Neural crest cell (in vitro differentiated cells): Measurements from ENCODE around the gene KRT75. TPM values are rescaled to one million over a fixed set of nuclear protein-coding genes. Genes with fewer than 3 reads are reported as not detected.
A peak's percentile ranks its signal among the peaks of the same experiment; 100 is the strongest.

Source experiments
- DNase-seq: peaks from one replicate; pipeline ENCODE4 v3.0.0; 2021; ENCODE audit warnings: low read depth, mixed read lengths, low spot score
- H3K27ac Mint-ChIP-seq: one replicate; pipeline ENCODE4 v1.8.0; 2021; ENCODE audit warnings: mild to moderate bottlenecking, mixed read lengths; ENCODE audit not compliant: unreplicated experiment
- H3K27me3 Mint-ChIP-seq: 2 replicates; pipeline ENCODE4 v1.8.0; 2021; ENCODE audit warnings: low read depth, mild to moderate bottlenecking, mixed read lengths
- H3K36me3 Mint-ChIP-seq: 2 replicates; pipeline ENCODE4 v1.8.0; 2021; ENCODE audit warnings: low read depth, mild to moderate bottlenecking, mixed read lengths
- H3K4me1 Mint-ChIP-seq: 2 replicates; pipeline ENCODE4 v1.8.0; 2021; ENCODE audit warnings: mixed read lengths
- H3K4me3 Mint-ChIP-seq: one replicate; pipeline ENCODE4 v1.8.0; 2021; ENCODE audit warnings: mild to moderate bottlenecking, mixed read lengths
- H3K9me3 Mint-ChIP-seq: 2 replicates; pipeline ENCODE4 v1.8.0; 2021; ENCODE audit warnings: mixed read lengths
- CTCF ChIP-seq: fragments of 200-600 bp; sonication (generic); conservative IDR thresholded peaks from 2 replicates; pipeline ENCODE4 v1.5.0; 2021; ENCODE audit warnings: antibody characterized with exemption, mild to moderate bottlenecking
- total RNA-seq: library from RNA; stranded (reverse); gene quantifications from 2 replicates; pipeline ENCODE4 v1.2.1, GENCODE V29; 2021

Gene KRT75
- total RNA-seq, 1 donor from 2014 or later = not detected

GRCh38 chr12:52396656-52397055 is 37.5 kb downstream of the KRT75 start:
- H3K4me3 Mint-ChIP-seq = no peak overlapping the region
- no peaks in the 10 kb centered on the region for H3K9me3 Mint-ChIP-seq
- no peak for TF ChIP-seq CTCF
- no peak overlapping the region for H3K27ac Mint-ChIP-seq
- H3K36me3 Mint-ChIP-seq = no peaks in the 10 kb centered on the region
- no peaks in the 10 kb centered on the region for H3K4me1 Mint-ChIP-seq
- peaks cover 10% of the 10 kb centered on the region for H3K27me3 Mint-ChIP-seq
- no peak for DNase-seq

DNA sequence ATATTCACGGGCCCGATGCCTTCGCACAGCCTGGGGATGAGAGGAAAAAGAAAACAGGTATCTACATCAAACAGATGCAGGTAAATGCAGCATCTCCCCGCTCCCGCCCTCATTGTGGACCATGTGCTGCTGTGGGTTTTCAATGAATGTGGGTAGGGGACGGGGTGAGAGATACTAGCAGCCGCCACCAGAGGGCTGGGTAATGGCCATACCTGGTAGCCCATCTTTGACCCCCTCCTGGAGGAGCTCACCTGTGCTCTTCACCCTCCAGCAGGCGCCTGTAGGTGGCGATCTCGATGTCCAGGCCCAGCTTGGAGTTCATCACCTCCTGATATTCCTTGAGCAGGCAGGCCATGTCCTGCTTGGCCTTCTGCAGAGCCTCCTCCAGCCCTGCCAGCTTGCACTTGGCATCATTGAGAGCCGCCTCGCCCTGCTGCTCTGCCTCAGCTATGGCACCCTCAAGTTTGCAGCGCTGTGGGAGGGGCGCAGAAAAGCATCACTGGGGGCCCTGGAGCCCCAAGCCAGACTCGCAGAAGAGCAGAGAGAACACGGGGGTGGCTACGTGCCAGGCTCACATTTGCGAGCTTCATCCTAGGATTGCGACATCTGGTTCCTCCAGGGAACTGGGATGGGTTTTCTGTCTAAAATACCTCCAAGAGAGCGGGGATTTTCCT is 38.3 kb downstream of the KRT75 start:
- H3K27ac Mint-ChIP-seq = no peak overlapping the region
- no peak overlapping the region for H3K4me3 Mint-ChIP-seq
- no peak for DNase-seq
- no peaks in the 10 kb centered on the region for H3K36me3 Mint-ChIP-seq
- H3K4me1 Mint-ChIP-seq = no peaks in the 10 kb centered on the region
- H3K9me3 Mint-ChIP-seq = no peaks in the 10 kb centered on the region
- peaks cover 10% of the 10 kb centered on the region for H3K27me3 Mint-ChIP-seq
- TF ChIP-seq CTCF = peak; percentile 51

DNA sequence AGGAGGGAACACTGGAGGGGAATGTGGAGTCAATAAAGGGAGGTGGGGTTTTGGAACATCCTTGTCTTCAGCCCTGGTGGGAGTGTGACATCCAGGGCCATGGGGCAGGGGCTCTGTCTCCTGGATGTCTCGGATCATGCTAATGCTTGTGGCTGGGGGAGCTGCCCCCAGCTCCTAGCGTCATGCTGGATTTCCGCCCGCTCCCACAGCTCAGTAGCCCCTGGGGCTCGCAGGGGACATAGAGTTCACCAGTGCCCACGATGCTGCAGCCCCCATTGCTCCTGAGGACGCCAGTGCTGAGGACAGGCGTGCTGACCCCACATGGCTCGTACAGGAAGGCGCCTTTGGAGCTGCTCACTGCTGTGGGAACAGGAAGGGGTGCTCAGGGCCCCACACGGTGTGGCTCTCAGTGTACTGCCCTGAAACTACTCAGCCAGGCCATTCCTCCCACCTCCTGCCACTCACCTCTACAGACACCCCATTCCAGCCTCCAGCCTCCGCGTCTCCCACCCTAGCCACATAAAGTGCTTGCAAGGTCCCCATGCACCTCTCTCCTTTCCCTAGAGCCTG is 39.2 kb downstream of the KRT75 start:
- TF ChIP-seq CTCF = no peak
- H3K4me3 Mint-ChIP-seq = no peak overlapping the region
- no peaks in the 10 kb centered on the region for H3K36me3 Mint-ChIP-seq
- H3K4me1 Mint-ChIP-seq = no peaks in the 10 kb centered on the region
- no peak overlapping the region for H3K27ac Mint-ChIP-seq
- DNase-seq = no peak
- H3K9me3 Mint-ChIP-seq = no peaks in the 10 kb centered on the region
- H3K27me3 Mint-ChIP-seq = peaks cover 10% of the 10 kb centered on the region

DNA sequence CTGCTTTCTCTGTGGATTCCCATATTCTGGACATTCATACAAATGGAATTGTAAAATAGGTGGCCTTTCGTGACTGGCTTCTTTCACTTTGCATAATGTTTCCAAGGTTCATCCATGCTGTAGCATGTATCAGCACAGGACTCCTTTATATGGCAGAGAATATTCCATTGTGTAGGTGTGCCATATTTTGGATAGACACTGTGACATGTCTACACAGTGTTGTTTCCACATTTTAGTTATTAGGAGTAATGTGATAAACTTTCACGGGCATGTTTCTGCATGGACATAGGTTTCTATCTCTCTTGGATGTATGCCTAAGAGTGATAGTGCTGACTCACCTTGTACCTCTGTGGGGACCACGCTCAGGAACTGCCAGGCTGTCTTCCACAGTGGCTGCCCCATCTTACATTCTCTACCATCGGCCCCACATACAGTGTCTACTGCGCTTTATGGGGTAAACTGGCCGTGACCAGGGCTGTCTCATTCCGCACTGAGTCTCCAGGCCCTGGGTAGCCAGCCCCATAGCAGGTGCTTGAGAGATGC is 41.6 kb downstream of the KRT75 start:
- H3K27me3 Mint-ChIP-seq = peaks cover 17% of the 10 kb centered on the region
- H3K4me1 Mint-ChIP-seq = no peaks in the 10 kb centered on the region
- no peaks in the 10 kb centered on the region for H3K36me3 Mint-ChIP-seq
- H3K9me3 Mint-ChIP-seq = no peaks in the 10 kb centered on the region
- no peak overlapping the region for H3K4me3 Mint-ChIP-seq
- no peak for TF ChIP-seq CTCF
- no peak overlapping the region for H3K27ac Mint-ChIP-seq
- no peak for DNase-seq

DNA sequence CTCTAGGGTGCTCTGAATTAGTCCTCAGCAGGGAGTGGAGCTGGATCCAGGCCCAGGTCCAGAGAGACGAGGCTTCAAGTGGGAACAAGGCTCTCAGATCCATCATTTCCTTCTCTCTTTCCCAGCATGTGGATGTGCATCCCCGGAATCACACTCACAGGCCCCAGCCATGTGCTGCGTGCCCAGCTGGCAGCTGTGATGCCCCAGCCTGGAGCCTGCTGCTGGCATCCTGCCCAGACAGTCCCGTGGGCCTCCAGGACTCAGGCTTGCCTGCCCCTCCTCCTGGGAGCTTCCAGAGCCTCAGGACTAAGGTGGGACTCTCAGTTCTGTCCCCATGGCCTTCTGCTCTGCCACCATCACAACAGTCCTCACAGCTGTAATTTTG is 42.6 kb downstream of the KRT75 start:
- no peak overlapping the region for H3K4me3 Mint-ChIP-seq
- H3K9me3 Mint-ChIP-seq = no peaks in the 10 kb centered on the region
- TF ChIP-seq CTCF = no peak
- H3K27me3 Mint-ChIP-seq = peaks cover 11% of the 10 kb centered on the region
- H3K27ac Mint-ChIP-seq = no peak overlapping the region
- no peaks in the 10 kb centered on the region for H3K4me1 Mint-ChIP-seq
- DNase-seq = no peak
- no peaks in the 10 kb centered on the region for H3K36me3 Mint-ChIP-seq
